ENCODE data around the gene RNF44. TPM values are rescaled to one million over a fixed set of nuclear protein-coding genes. Genes with fewer than 3 reads are reported as not detected.

RNF44 gene
- total and polyA plus RNA-seq, 2 of the 13 experiments (the other 11 are each of a cell fraction or from before 2014, with no cell fraction given): 9.2 to 16.8 TPM

DNA sequence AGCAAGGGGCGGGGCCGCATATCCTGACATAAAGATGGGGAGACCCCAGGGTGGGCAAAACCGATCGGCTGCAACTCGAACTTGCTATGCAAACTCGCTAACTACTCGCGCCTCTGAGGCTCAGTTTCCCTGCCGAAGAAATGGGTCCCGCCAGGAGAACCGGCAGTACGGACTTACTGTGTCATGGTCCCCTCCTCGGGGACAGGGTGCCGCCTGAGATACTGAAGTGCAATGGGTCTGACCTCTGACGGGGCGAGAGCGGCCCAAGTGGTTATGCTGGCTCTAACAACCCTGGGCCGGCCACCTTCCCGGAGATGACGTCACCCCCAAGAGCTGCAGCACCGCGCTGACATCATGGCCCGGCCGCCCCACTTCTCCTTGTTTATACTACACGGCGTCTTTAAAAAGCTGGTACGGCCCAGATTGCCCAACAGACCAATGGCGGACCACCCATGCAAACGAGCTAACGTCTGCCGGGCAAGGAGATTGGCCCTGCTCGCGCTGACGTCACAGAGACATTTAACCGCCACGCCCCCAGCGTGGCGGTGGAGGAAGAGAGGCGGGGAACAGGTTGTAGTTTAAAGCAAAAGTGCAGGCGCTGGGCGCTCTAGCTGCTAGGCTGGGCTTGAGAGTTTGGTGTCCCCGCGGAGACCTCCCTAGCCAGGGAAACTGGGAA, 490 bp upstream of the RNF44 start (continued):
- TF ChIP-seq ATF7 (IDR thresholded peaks at IDR 0.05) (peak; percentile 100), ATF7 (CRISPR knock-in tag; IDR thresholded peaks at IDR 0.05) (peak; percentile 95), ZNF746 (CRISPR knock-in tag; IDR thresholded peaks at IDR 0.05) (no peak), HNF4A (CRISPR knock-in tag; IDR thresholded peaks at IDR 0.05) (no peak), TGIF2 (CRISPR knock-in tag; IDR thresholded peaks at IDR 0.05) (peak; percentile 11; the same call in 1 of the 2 replicates), PPARG (CRISPR knock-in tag; conservative IDR thresholded peaks at IDR 0.05) (no peak), PHF20 (CRISPR knock-in tag; IDR thresholded peaks at IDR 0.05) (no peak), NR2C2 (CRISPR knock-in tag; IDR thresholded peaks at IDR 0.05; ENCODE audit: borderline replicate concordance) (peak; percentile 26; the same call in 1 of the 2 replicates), ZNF776 (CRISPR knock-in tag; IDR thresholded peaks at IDR 0.05) (no peak), ZNF143 (CRISPR knock-in tag; IDR thresholded peaks at IDR 0.05) (no peak), HNRNPLL (IDR thresholded peaks at IDR 0.05; ENCODE audit: low read depth, low read length, poor library complexity, severe bottlenecking) (peak; percentile 71), RXRB (CRISPR knock-in tag; IDR thresholded peaks at IDR 0.05; ENCODE audit: borderline replicate concordance) (no peak), ZNF282 (IDR thresholded peaks at IDR 0.05; ENCODE audit: partially characterized antibody) (no peak), ZNF557 (CRISPR knock-in tag; IDR thresholded peaks at IDR 0.05) (no peak), NFYC (CRISPR knock-in tag; IDR thresholded peaks at IDR 0.05) (peak; percentile 85), ZNF674 (CRISPR knock-in tag; IDR thresholded peaks at IDR 0.05; ENCODE audit: low read depth) (0 out of 2 replicates have a peak, but pooled peaks have one; percentile 50), RELA (CRISPR knock-in tag; IDR thresholded peaks at IDR 0.05) (no peak), ATM (IDR thresholded peaks at IDR 0.05; ENCODE audit: borderline replicate concordance) (no peak), GABPB1 (CRISPR knock-in tag; IDR thresholded peaks at IDR 0.05) (peak; percentile 87), ZNF251 (CRISPR knock-in tag; IDR thresholded peaks at IDR 0.05) (no peak), RFXAP (CRISPR knock-in tag; IDR thresholded peaks at IDR 0.05; ENCODE audit: borderline replicate concordance) (peak; percentile 69), ISX (CRISPR knock-in tag; conservative IDR thresholded peaks at IDR 0.05) (no peak), NCOR1 (IDR thresholded peaks at IDR 0.05; ENCODE audit: borderline replicate concordance, low read length) (peak; percentile 62; the same call in 1 of the 2 replicates), ZNF841 (CRISPR knock-in tag; IDR thresholded peaks at IDR 0.05; ENCODE audit: borderline replicate concordance) (no peak), ZNF317 (CRISPR knock-in tag; IDR thresholded peaks at IDR 0.05) (peak; percentile 48; the same call in 1 of the 2 replicates), CHD4 (IDR thresholded peaks at IDR 0.05; ENCODE audit: borderline replicate concordance, low read length) (0 out of 2 replicates have a peak, but pooled peaks have one; percentile 67), ZNF678 (CRISPR knock-in tag; IDR thresholded peaks at IDR 0.05) (no peak), ZNF260 (CRISPR knock-in tag; IDR thresholded peaks at IDR 0.05; ENCODE audit: borderline replicate concordance, low read depth) (no peak), NFIB (CRISPR knock-in tag; IDR thresholded peaks at IDR 0.05; ENCODE audit: borderline replicate concordance) (no peak), FOXK1 (CRISPR knock-in tag; IDR thresholded peaks at IDR 0.05; ENCODE audit: borderline replicate concordance, low read depth) (peak; percentile 96), HBP1 (CRISPR knock-in tag; IDR thresholded peaks at IDR 0.05; ENCODE audit: low read depth) (no peak), NKX3-1 (CRISPR knock-in tag; IDR thresholded peaks at IDR 0.05) (no peak; the same call in 1 of the 2 replicates), POLR2AphosphoS5 (IDR thresholded peaks at IDR 0.05; ENCODE audit: low read depth, low read length) (peak; percentile 49; the same call in 1 of the 2 replicates), ZNF589 (CRISPR knock-in tag; conservative IDR thresholded peaks at IDR 0.05) (peak; percentile 55; the same call in 1 of the 2 replicates)

Data from HepG2 (cell line).